Neural progenitor cell (in vitro differentiated cells): Measurements from ENCODE around the gene DNAI7. TPM values are rescaled to one million over a fixed set of nuclear protein-coding genes. Genes with fewer than 3 reads are reported as not detected.

Source experiments
- DNase-seq: peaks from one replicate; pipeline ENCODE4 v3.0.0-alpha.2; 2016; ENCODE audit warnings: low spot score
- H2AFZ ChIP-seq: fragments of 200-600 bp; sonication (generic); replicated peaks from 2 replicates; pipeline ENCODE4 v1.6.1; 2016; ENCODE audit warnings: antibody characterized with exemption
- H3F3A ChIP-seq: fragments of 200-600 bp; sonication (generic); 2 replicates; pipeline ENCODE4 v1.6.1; 2016; ENCODE audit warnings: antibody characterized with exemption, low read depth
- H3K27ac ChIP-seq: fragments of 200-600 bp; sonication (generic); 2 replicates; pipeline ENCODE4 v1.5.1; 2016; ENCODE audit warnings: mild to moderate bottlenecking
- H3K27me3 ChIP-seq: fragments of 200-600 bp; sonication (generic); 2 replicates; pipeline ENCODE4 v1.6.1; 2016; ENCODE audit warnings: mild to moderate bottlenecking, moderate library complexity
- H3K36me3 ChIP-seq: fragments of 200-600 bp; sonication (generic); 2 replicates; pipeline ENCODE4 v1.5.1; 2016
- H3K4me1 ChIP-seq: fragments of 200-600 bp; sonication (generic); 2 replicates; pipeline ENCODE4 v1.6.1; 2016; ENCODE audit warnings: mixed run types
- H3K4me2 ChIP-seq: fragments of 200-600 bp; sonication (generic); 2 replicates; pipeline ENCODE4 v1.6.1; 2016
- H3K4me3 ChIP-seq: fragments of 200-600 bp; sonication (generic); 2 replicates; pipeline ENCODE4 v1.5.1; 2016
- H3K79me2 ChIP-seq: fragments of 200-600 bp; sonication (generic); 2 replicates; pipeline ENCODE4 v1.6.1; 2016; ENCODE audit warnings: low read depth
- H3K9ac ChIP-seq: fragments of 200-600 bp; sonication (generic); 2 replicates; pipeline ENCODE4 v1.6.1; 2016
- H3K9me3 ChIP-seq: fragments of 200-600 bp; sonication (generic); 2 replicates; pipeline ENCODE4 v1.5.1; 2016; ENCODE audit warnings: low read depth
- H4K20me1 ChIP-seq: fragments of 200-600 bp; sonication (generic); 2 replicates; pipeline ENCODE4 v1.6.1; 2016; ENCODE audit warnings: low read depth
- H3K27ac Mint-ChIP-seq: 3 replicates; pipeline ENCODE4 v1.8.0; 2021; ENCODE audit warnings: mixed read lengths
- H3K27me3 Mint-ChIP-seq: 2 replicates; pipeline ENCODE4 v1.8.0; 2022; ENCODE audit warnings: low read depth, mild to moderate bottlenecking, inconsistent platforms, moderate library complexity, mixed read lengths; ENCODE audit not compliant: insufficient read depth
- H3K36me3 Mint-ChIP-seq: 3 replicates; pipeline ENCODE4 v1.8.0; 2021; ENCODE audit warnings: mixed read lengths
- H3K4me1 Mint-ChIP-seq: 3 replicates; pipeline ENCODE4 v1.8.0; 2021; ENCODE audit warnings: mixed read lengths
- H3K4me3 Mint-ChIP-seq: 3 replicates; pipeline ENCODE4 v1.8.0; 2021; ENCODE audit warnings: mild to moderate bottlenecking, moderate library complexity, mixed read lengths
- H3K9me3 Mint-ChIP-seq: 3 replicates; pipeline ENCODE4 v1.8.0; 2020; ENCODE audit warnings: mixed read lengths
- CTCF ChIP-seq: fragments of 200-600 bp; sonication (generic); IDR thresholded peaks from 2 replicates; pipeline ENCODE4 v1.5.1; 2017; ENCODE audit warnings: antibody characterized with exemption, mild to moderate bottlenecking
- EZH2 ChIP-seq: fragments of 200-600 bp; sonication (generic); IDR thresholded peaks from 2 replicates; pipeline ENCODE4 v1.6.1; 2017; ENCODE audit warnings: antibody characterized with exemption, mild to moderate bottlenecking, moderate library complexity
- EZH2phosphoT487 ChIP-seq: fragments of 200-600 bp; sonication (generic); IDR thresholded peaks from 2 replicates; pipeline ENCODE4 v1.6.1; 2017; ENCODE audit warnings: antibody characterized with exemption
- total RNA-seq: library from RNA; depleted of rRNA; stranded (reverse); fragments of >200 nt; gene quantifications from 2 replicates; pipeline ENCODE4 v1.2.3, GENCODE V29; 2015; ENCODE audit warnings: low replicate concordance

Gene DNAI7
- total RNA-seq, 1 donor from 2014 or later: 1.1 TPM

GRCh38 chr12:25186788-25187402, 8.1 kb downstream of the DNAI7 start:
- no peaks in the 10 kb centered on the region for H3K36me3 ChIP-seq
- peaks cover 4% of the 10 kb centered on the region for H3K27me3 Mint-ChIP-seq
- H3K4me1 Mint-ChIP-seq: peaks cover 3% of the 10 kb centered on the region
- H3K9me3 Mint-ChIP-seq: no peaks in the 10 kb centered on the region
- H3K4me3 Mint-ChIP-seq: no peak overlapping the region
- H3K27ac Mint-ChIP-seq: no peak overlapping the region
- H4K20me1 ChIP-seq: no peaks in the 10 kb centered on the region
- no peaks in the 10 kb centered on the region for H3K36me3 Mint-ChIP-seq
- TF ChIP-seq EZH2: no peak
- no peak for TF ChIP-seq EZH2phosphoT487
- no peak for TF ChIP-seq CTCF
- no peak overlapping the region for H3K4me3 ChIP-seq
- H3F3A ChIP-seq: no peaks in the 10 kb centered on the region
- H3K9me3 ChIP-seq: no peaks in the 10 kb centered on the region
- no peak overlapping the region for H3K4me2 ChIP-seq
- H3K9ac ChIP-seq: no peak overlapping the region
- no peak for DNase-seq
- H3K27me3 ChIP-seq: no peaks in the 10 kb centered on the region
- H3K79me2 ChIP-seq: no peaks in the 10 kb centered on the region
- H3K4me1 ChIP-seq: no peaks in the 10 kb centered on the region
- H3K27ac ChIP-seq: no peak overlapping the region
- no peak overlapping the region for H2AFZ ChIP-seq

DNA sequence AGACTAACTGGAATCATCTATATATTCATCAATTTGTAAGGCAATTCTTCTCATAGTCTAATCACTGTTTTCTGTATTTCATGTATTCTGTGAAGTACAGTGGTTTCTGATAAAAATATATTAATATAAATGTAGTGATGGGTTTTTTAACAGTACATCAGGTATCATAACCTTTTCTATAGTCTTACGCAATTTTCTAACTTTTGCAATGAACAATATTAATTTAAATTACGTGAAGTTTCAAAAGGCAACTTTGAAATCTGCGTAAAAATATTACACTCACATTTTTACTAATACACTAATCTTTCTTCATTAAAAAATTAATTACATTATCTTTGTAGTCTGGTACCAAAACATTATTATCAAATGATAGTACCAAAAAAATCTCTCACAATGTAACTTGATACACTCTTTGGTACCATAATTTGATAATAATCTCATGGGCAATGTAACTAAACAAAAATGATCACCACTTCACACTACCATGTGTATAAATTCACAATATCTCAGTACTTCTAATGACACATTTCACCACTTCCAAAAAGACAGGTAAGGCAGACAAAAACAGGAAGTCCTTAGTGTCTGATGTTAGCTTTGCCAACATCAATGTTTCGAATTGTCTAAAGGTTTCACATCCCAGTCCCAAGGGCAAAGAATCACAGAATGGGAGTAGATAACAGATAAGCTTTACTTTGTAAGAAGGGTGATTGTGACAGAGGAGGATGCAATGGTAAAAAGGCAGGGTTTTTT, 8.7 kb downstream of the DNAI7 start:
- H3K27me3 ChIP-seq: no peaks in the 10 kb centered on the region
- H3K27ac ChIP-seq: no peak overlapping the region
- TF ChIP-seq EZH2 (no peak), EZH2phosphoT487 (no peak), CTCF (no peak)
- no peaks in the 10 kb centered on the region for H3K9me3 ChIP-seq
- Mint-ChIP-seq H3K4me1 (peaks cover 3% of the 10 kb centered on the region), H3K4me3 (no peak overlapping the region), H3K27ac (no peak overlapping the region), H3K9me3 (no peaks in the 10 kb centered on the region), H3K27me3 (peaks cover 4% of the 10 kb centered on the region), H3K36me3 (no peaks in the 10 kb centered on the region)
- no peak overlapping the region for H3K9ac ChIP-seq
- no peaks in the 10 kb centered on the region for H3K4me1 ChIP-seq
- H3K4me2 ChIP-seq: no peak overlapping the region
- no peak overlapping the region for H2AFZ ChIP-seq
- no peaks in the 10 kb centered on the region for H3K36me3 ChIP-seq
- H3F3A ChIP-seq: no peaks in the 10 kb centered on the region
- no peak for DNase-seq
- no peaks in the 10 kb centered on the region for H4K20me1 ChIP-seq
- no peak overlapping the region for H3K4me3 ChIP-seq
- H3K79me2 ChIP-seq: no peaks in the 10 kb centered on the region

DNA sequence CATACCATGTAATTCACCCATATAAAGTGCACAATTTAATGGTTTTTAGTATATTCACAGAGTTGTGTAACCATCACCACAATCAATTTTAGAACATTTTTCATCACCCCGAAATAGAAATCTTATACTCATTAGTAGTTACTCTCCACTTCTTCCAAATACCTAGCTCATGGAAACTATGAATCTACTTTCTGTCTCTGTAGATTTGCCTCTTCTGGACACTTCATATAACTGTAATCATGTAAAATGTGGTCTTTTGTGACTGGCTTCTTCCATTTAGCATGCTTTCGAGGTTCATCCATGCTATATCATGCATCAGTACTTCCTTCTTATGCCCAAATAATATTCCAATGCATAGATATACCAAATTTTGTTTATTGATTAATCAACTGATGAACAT, 10.8 kb downstream of the DNAI7 start:
- Histone ChIP-seq H3K4me1 (no peaks in the 10 kb centered on the region), H3K4me2 (no peak overlapping the region), H4K20me1 (no peaks in the 10 kb centered on the region), H3K9me3 (no peaks in the 10 kb centered on the region), H3K27me3 (no peaks in the 10 kb centered on the region), H3K4me3 (no peak overlapping the region), H3K36me3 (no peaks in the 10 kb centered on the region), H3K79me2 (no peaks in the 10 kb centered on the region), H3F3A (no peaks in the 10 kb centered on the region), H3K9ac (no peak overlapping the region), H3K27ac (no peak overlapping the region), H2AFZ (no peak overlapping the region)
- TF ChIP-seq EZH2phosphoT487 (no peak), EZH2 (no peak), CTCF (no peak)
- H3K9me3 Mint-ChIP-seq: no peaks in the 10 kb centered on the region
- no peaks in the 10 kb centered on the region for H3K36me3 Mint-ChIP-seq
- H3K27ac Mint-ChIP-seq: no peak overlapping the region
- H3K4me3 Mint-ChIP-seq: no peak overlapping the region
- H3K27me3 Mint-ChIP-seq: peaks cover 4% of the 10 kb centered on the region
- no peak for DNase-seq
- H3K4me1 Mint-ChIP-seq: peaks cover 3% of the 10 kb centered on the region
